ENCODE data around the gene ESYT1.

The ESYT1 gene

DNA sequence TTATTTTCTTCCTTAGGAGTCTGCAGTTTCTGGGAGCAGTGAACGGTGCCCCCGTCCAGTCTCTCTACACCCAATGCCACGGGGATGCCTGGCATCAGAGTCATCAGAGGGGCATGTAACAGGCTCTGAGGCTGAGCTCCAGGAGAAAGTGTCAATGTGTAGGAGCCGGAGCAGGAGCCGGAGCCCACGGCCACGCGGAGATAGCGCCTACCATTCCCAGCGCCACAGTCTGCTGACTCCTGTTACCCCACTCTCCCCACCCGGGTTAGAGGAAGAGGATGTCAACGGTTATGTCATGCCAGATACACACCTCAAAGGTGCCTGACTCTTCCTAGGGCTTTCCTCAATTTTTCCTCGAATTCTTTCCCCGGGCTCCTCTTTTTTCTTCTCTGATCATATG lies 27.0 kb upstream of the ESYT1 start:
- ChIA-PET CTCF (interaction anchor here (0.6 to 2.6 kb wide), 2 partner anchors 20 to 54 kb away, joined by 4 to 8 read pairs; no protein-coding TSS in a partner anchor), POLR2A (interaction anchor here (0.7 to 1.0 kb wide), 2 partner anchors 66 to 223 kb away, joined by 4 to 8 read pairs; no protein-coding TSS in a partner anchor)
- H3K4me1 ChIP-seq (ENCODE audit: control insufficient read depth, insufficient read depth, low read length): 0 out of 2 replicates have a peak, but pooled peaks cover under 1% of the 10 kb centered on the region
- no peak overlapping the region for H3K27ac ChIP-seq (ENCODE audit: extremely low read depth, low read depth, low read length)
- H3K36me3 ChIP-seq (ENCODE audit: control insufficient read depth in 2 of 2, insufficient read depth in 1 of 2, low read length in 2 of 2): peaks cover 0 to 20% of the 10 kb centered on the region in 2 experiments; a peak in 2 of 3 replicates
- no peak overlapping the region for H3K4me3 ChIP-seq (ENCODE audit: low read depth, low read length)
- no peaks in the 10 kb centered on the region for H3K9me3 ChIP-seq (ENCODE audit: control insufficient read depth, insufficient read depth, low read depth, low read length)
- TF ChIP-seq ZNF146 (tag by site-specific recombination; IDR thresholded peaks at IDR 0.05): no peak
- TF ChIP-seq, protein P1, sequence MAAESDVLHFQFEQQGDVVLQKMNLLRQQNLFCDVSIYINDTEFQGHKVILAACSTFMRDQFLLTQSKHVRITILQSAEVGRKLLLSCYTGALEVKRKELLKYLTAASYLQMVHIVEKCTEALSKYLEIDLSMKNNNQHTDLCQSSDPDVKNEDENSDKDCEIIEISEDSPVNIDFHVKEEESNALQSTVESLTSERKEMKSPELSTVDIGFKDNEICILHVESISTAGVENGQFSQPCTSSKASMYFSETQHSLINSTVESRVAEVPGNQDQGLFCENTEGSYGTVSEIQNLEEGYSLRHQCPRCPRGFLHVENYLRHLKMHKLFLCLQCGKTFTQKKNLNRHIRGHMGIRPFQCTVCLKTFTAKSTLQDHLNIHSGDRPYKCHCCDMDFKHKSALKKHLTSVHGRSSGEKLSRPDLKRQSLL (tag by site-specific recombination; IDR thresholded peaks at IDR 0.05): peak; percentile 79; the same call in 1 of the 2 replicates

DNA sequence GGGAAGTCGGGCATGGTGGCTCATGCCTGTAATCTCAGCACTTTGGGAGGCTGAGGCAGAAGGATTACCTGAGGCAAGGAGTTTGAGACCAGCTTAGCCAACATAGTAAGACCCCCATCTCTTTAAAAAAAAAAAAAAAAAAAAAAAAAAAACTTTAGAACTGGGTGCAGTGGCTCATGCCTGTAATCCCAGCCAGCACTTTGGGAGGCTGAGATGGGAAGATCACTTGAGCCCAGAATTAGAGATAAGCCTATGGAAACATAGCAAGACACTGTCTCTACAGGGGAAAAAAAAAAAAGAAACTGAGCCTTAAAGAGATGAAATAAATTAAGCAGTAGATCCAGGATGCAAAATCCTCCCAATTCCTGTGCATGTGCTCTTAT lies 25.4 kb upstream of the ESYT1 start:
- Histone ChIP-seq H3K9me3 (ENCODE audit: control insufficient read depth, insufficient read depth, low read depth, low read length) (no peaks in the 10 kb centered on the region), H3K36me3 (ENCODE audit: control insufficient read depth in 2 of 2, insufficient read depth in 1 of 2, low read length in 2 of 2) (peaks cover 10 to 37% of the 10 kb centered on the region in 2 experiments), H3K4me1 (ENCODE audit: control insufficient read depth, insufficient read depth, low read length) (0 out of 2 replicates have a peak, but pooled peaks cover 2% of the 10 kb centered on the region), H3K27ac (ENCODE audit: extremely low read depth, low read depth, low read length) (no peak overlapping the region), H3K4me3 (ENCODE audit: low read depth, low read length) (no peak overlapping the region)
- POLR2A ChIA-PET: interaction anchor here (0.6 to 3.9 kb wide), 4 partner anchors 8 to 23 kb away, joined by 3 to 165 read pairs (median 31); partner anchors contain the start of genes ERBB3, RPL41 and ZC3H10
- CTCF ChIA-PET: interaction anchor here (1.1 to 4.7 kb wide), 8 partner anchors 12 to 364 kb away, joined by 3 to 27 read pairs (median 6); partner anchors contain the start of genes ERBB3, RPL41 and ZC3H10
- no peak for TF ChIP-seq SCRT1 (tag by site-specific recombination; IDR thresholded peaks at IDR 0.05; ENCODE audit: borderline replicate concordance)
- TF ChIP-seq, protein P2, sequence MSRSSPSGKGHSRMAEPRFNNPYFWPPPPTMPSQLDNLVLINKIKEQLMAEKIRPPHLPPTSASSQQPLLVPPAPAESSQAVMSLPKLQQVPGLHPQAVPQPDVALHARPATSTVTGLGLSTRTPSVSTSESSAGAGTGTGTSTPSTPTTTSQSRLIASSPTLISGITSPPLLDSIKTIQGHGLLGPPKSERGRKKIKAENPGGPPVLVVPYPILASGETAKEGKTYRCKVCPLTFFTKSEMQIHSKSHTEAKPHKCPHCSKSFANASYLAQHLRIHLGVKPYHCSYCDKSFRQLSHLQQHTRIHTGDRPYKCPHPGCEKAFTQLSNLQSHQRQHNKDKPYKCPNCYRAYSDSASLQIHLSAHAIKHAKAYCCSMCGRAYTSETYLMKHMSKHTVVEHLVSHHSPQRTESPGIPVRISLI (tag by site-specific recombination; IDR thresholded peaks at IDR 0.05): peak; percentile 92

DNA sequence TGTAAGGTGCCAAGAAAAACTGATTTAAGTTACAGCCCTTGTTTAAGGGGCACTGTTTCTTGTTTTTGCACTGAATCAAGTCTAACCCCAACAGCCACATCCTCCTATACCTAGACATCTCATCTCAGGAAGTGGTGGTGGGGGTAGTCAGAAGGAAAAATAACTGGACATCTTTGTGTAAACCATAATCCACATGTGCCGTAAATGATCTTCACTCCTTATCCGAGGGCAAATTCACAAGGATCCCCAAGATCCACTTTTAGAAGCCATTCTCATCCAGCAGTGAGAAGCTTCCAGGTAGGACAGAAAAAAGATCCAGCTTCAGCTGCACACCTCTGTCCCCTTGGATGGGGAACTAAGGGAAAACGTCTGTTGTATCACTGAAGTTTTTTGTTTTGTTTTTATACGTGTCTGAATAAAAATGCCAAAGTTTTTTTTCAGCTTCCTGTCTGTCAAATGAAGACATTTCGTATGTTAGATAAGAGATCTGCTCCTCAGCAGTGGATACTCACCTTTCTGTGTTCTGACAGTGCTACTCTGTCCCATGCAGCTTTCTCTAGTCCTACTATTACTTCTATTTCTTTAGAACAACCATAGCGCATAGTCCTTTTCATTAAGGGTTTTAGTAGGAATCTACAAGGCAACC lies 24.9 kb upstream of the ESYT1 start:
- TF ChIP-seq ZNF529 (tag by site-specific recombination; IDR thresholded peaks at IDR 0.05; ENCODE audit: insufficient replicate concordance) (no peak), IKZF3 (tag by site-specific recombination; IDR thresholded peaks at IDR 0.05) (peak; percentile 21; the same call in 1 of the 2 replicates)
- POLR2A ChIA-PET: interaction anchor here (0.6 to 3.9 kb wide), 17 partner anchors 8 to 257 kb away, joined by 4 to 165 read pairs (median 7); partner anchors contain the start of genes ANKRD52, CNPY2, CS and ERBB3
- Histone ChIP-seq H3K9me3 (ENCODE audit: control insufficient read depth, insufficient read depth, low read depth, low read length) (no peaks in the 10 kb centered on the region), H3K36me3 (ENCODE audit: control insufficient read depth in 2 of 2, insufficient read depth in 1 of 2, low read length in 2 of 2) (peaks cover 15 to 42% of the 10 kb centered on the region in 2 experiments), H3K4me3 (ENCODE audit: low read depth, low read length) (peak overlapping the region; percentile 65; the same call in 1 of the 2 replicates), H3K4me1 (ENCODE audit: control insufficient read depth, insufficient read depth, low read length) (0 out of 2 replicates have a peak, but pooled peaks cover 2% of the 10 kb centered on the region), H3K27ac (ENCODE audit: extremely low read depth, low read depth, low read length) (0 out of 2 replicates have a peak overlapping the region, but pooled peaks have one; percentile 32)
- CTCF ChIA-PET: interaction anchor here (0.6 to 4.7 kb wide), 11 partner anchors 13 to 364 kb away, joined by 3 to 27 read pairs (median 5); partner anchors contain the start of genes ERBB3, RNF41, RPL41 and ZC3H10

DNA sequence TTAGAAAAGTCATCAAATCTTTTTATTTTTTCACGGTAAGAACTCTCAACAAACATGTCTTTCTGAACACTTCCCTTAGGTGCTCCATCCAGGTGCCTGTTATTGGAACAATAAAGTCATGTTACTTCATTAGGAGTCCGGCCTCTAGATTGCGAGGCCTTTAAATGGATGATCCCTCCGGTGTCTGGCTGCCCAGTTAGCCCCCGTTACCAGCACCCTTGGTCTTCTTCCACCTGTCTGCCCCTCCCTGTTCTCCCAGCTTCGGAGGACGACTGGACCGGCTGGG lies 24.3 kb upstream of the ESYT1 start:
- no peaks in the 10 kb centered on the region for H3K9me3 ChIP-seq (ENCODE audit: control insufficient read depth, insufficient read depth, low read depth, low read length)
- 0 out of 2 replicates have a peak, but pooled peaks cover 2% of the 10 kb centered on the region for H3K4me1 ChIP-seq (ENCODE audit: control insufficient read depth, insufficient read depth, low read length)
- H3K27ac ChIP-seq (ENCODE audit: extremely low read depth, low read depth, low read length): peak overlapping the region; percentile 32
- POLR2A ChIA-PET: interaction anchor here (0.6 to 3.9 kb wide), 33 partner anchors 8 to 365 kb away, joined by 3 to 165 read pairs (median 6); partner anchors contain the start of genes ANKRD52, CNPY2, CS and ERBB3
- H3K36me3 ChIP-seq (ENCODE audit: control insufficient read depth in 2 of 2, insufficient read depth in 1 of 2, low read length in 2 of 2): peaks cover 21 to 48% of the 10 kb centered on the region in 2 experiments
- peak overlapping the region; percentile 65 for H3K4me3 ChIP-seq (ENCODE audit: low read depth, low read length)
- CTCF ChIA-PET: interaction anchor here (0.6 to 4.7 kb wide), 13 partner anchors 9 to 736 kb away, joined by 3 to 27 read pairs (median 4); partner anchors contain the start of genes ERBB3, RNF41, RPL41 and SMARCC2
- TF ChIP-seq WT1 (tag by site-specific recombination; IDR thresholded peaks at IDR 0.05) (peak; percentile 43; the same call in 1 of the 2 replicates), ZNF24 (tag by site-specific recombination; IDR thresholded peaks at IDR 0.05) (no peak; the same call in 1 of the 2 replicates), ZNF391 (tag by site-specific recombination; IDR thresholded peaks at IDR 0.05; ENCODE audit: borderline replicate concordance, low read depth) (peak; percentile 84; the same call in 1 of the 2 replicates), ZNF292 (tag by site-specific recombination; IDR thresholded peaks at IDR 0.05; ENCODE audit: borderline replicate concordance, low read depth) (no peak), ZBTB48 (tag by site-specific recombination; IDR thresholded peaks at IDR 0.05) (peak; percentile 80)
- TF ChIP-seq, protein P3, sequence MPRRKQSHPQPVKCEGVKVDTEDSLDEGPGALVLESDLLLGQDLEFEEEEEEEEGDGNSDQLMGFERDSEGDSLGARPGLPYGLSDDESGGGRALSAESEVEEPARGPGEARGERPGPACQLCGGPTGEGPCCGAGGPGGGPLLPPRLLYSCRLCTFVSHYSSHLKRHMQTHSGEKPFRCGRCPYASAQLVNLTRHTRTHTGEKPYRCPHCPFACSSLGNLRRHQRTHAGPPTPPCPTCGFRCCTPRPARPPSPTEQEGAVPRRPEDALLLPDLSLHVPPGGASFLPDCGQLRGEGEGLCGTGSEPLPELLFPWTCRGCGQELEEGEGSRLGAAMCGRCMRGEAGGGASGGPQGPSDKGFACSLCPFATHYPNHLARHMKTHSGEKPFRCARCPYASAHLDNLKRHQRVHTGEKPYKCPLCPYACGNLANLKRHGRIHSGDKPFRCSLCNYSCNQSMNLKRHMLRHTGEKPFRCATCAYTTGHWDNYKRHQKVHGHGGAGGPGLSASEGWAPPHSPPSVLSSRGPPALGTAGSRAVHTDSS (tag by site-specific recombination; IDR thresholded peaks at IDR 0.05): no peak
- TF ChIP-seq, protein P4, sequence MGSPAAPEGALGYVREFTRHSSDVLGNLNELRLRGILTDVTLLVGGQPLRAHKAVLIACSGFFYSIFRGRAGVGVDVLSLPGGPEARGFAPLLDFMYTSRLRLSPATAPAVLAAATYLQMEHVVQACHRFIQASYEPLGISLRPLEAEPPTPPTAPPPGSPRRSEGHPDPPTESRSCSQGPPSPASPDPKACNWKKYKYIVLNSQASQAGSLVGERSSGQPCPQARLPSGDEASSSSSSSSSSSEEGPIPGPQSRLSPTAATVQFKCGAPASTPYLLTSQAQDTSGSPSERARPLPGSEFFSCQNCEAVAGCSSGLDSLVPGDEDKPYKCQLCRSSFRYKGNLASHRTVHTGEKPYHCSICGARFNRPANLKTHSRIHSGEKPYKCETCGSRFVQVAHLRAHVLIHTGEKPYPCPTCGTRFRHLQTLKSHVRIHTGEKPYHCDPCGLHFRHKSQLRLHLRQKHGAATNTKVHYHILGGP (tag by site-specific recombination; IDR thresholded peaks at IDR 0.05): no peak
- TF ChIP-seq, protein P5, sequence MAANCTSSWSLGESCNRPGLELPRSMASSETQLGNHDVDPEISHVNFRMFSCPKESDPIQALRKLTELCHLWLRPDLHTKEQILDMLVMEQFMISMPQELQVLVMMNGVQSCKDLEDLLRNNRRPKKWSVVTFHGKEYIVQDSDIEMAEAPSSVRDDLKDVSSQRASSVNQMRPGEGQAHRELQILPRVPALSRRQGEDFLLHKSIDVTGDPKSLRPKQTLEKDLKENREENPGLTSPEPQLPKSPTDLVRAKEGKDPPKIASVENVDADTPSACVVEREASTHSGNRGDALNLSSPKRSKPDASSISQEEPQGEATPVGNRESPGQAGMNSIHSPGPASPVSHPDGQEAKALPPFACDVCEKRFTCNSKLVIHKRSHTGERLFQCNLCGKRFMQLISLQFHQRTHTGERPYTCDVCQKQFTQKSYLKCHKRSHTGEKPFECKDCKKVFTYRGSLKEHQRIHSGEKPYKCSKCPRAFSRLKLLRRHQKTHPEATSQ (tag by site-specific recombination; IDR thresholded peaks at IDR 0.05): 0 out of 2 replicates have a peak, but pooled peaks have one; percentile 20
- TF ChIP-seq, protein P6, sequence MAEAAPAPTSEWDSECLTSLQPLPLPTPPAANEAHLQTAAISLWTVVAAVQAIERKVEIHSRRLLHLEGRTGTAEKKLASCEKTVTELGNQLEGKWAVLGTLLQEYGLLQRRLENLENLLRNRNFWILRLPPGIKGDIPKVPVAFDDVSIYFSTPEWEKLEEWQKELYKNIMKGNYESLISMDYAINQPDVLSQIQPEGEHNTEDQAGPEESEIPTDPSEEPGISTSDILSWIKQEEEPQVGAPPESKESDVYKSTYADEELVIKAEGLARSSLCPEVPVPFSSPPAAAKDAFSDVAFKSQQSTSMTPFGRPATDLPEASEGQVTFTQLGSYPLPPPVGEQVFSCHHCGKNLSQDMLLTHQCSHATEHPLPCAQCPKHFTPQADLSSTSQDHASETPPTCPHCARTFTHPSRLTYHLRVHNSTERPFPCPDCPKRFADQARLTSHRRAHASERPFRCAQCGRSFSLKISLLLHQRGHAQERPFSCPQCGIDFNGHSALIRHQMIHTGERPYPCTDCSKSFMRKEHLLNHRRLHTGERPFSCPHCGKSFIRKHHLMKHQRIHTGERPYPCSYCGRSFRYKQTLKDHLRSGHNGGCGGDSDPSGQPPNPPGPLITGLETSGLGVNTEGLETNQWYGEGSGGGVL (tag by site-specific recombination; IDR thresholded peaks at IDR 0.05): no peak
